Stimulated activated memory B cell treated with anti-CD40 and anti-IgM and Interleukin-4, amounts not matched to agents 10 μg/mL and 1 μg/mL and 100 μg/mL, for 72 hours (primary cell): ENCODE results near the gene NELFCD.
A peak's percentile ranks its signal among the peaks of the same experiment; 100 is the strongest.
"Not testable (repeated sequence)": the region's sequence is repeated elsewhere in the genome, so short reads cannot be mapped to it uniquely, and the experiment has no call there.

Experiments
- ATAC-seq: fragments of 150-1000 bp; cut with Tn5 transposase; 2 replicates; pipeline ENCODE4 v1.10.0; 2021
- H3K27ac Mint-ChIP-seq: one replicate; pipeline ENCODE4 v1.8.0; 2022; ENCODE audit warnings: mild to moderate bottlenecking, mixed read lengths
- H3K27me3 Mint-ChIP-seq: one replicate; pipeline ENCODE4 v1.8.0; 2022; ENCODE audit warnings: mixed read lengths
- H3K36me3 Mint-ChIP-seq: one replicate; pipeline ENCODE4 v1.8.0; 2022; ENCODE audit warnings: mixed read lengths
- H3K4me1 Mint-ChIP-seq: one replicate; pipeline ENCODE4 v1.8.0; 2022; ENCODE audit warnings: mixed read lengths
- H3K4me3 Mint-ChIP-seq: one replicate; pipeline ENCODE4 v1.8.0; 2022; ENCODE audit warnings: mild to moderate bottlenecking, moderate library complexity, mixed read lengths
- H3K9me3 Mint-ChIP-seq: one replicate; pipeline ENCODE4 v1.8.0; 2022; ENCODE audit warnings: mixed read lengths

The NELFCD gene, protein sequence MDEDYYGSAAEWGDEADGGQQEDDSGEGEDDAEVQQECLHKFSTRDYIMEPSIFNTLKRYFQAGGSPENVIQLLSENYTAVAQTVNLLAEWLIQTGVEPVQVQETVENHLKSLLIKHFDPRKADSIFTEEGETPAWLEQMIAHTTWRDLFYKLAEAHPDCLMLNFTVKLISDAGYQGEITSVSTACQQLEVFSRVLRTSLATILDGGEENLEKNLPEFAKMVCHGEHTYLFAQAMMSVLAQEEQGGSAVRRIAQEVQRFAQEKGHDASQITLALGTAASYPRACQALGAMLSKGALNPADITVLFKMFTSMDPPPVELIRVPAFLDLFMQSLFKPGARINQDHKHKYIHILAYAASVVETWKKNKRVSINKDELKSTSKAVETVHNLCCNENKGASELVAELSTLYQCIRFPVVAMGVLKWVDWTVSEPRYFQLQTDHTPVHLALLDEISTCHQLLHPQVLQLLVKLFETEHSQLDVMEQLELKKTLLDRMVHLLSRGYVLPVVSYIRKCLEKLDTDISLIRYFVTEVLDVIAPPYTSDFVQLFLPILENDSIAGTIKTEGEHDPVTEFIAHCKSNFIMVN

DNA sequence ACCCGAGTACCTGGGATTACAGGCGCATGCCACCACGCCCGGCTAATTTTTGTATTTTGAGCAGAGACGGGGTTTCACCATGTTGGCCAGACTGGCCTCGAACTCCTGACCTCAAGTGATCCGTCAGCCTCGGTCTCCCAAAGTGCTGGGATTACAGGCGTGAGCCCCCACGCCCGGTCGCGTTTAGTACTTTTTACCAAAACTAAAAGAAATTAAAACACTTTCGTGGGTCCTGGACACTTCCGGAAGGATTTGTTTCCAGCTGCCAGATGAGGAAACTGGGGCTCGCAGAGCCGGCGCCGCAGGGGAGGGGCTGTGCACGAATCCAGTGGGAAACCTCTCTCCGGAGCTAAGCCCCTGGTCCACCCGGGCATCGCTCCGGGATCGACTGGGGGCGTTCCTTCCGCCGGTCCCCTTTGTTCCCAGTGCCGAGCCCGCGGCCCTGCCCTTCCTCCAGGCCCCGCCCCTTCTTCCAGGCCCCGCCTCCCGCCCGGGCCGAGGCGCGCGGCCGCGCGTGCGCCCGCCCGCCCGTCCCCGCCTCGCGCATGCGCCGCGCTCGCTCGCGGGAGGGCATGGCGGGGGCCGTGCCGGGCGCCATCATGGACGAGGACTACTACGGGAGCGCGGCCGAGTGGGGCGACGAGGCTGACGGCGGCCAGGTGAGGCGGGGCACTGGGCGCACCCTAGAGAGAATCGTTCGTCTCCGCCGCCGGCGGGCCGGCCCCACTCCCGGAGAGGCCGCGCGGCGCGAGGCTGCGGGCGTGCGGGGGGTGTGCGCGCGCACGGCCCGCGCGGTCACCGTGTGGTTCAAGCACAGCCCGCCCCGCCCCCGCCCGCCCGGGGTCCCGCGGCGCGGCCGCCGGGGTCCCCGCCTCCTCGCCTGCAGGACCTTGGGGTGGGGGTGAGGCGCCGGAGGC lies at the start of gene NELFCD:
Gene NELFCD, plus strand, starts transcription at position 546 of the 917 bp plus-strand sequence. Its CDS starts 54 bp downstream, at position 600.
- peak; percentile 91 for ATAC-seq
- H3K27ac Mint-ChIP-seq: peak within 1 kb of the TSS; percentile 81
- peaks cover 17% of the 10 kb centered on the region for H3K36me3 Mint-ChIP-seq
- no peaks in the 10 kb centered on the region for H3K27me3 Mint-ChIP-seq
- peak within 1 kb of the TSS; percentile 86 for H3K4me3 Mint-ChIP-seq
- H3K4me1 Mint-ChIP-seq: peaks cover 50% of the 10 kb centered on the region
- peaks cover 6% of the 10 kb centered on the region for H3K9me3 Mint-ChIP-seq

DNA sequence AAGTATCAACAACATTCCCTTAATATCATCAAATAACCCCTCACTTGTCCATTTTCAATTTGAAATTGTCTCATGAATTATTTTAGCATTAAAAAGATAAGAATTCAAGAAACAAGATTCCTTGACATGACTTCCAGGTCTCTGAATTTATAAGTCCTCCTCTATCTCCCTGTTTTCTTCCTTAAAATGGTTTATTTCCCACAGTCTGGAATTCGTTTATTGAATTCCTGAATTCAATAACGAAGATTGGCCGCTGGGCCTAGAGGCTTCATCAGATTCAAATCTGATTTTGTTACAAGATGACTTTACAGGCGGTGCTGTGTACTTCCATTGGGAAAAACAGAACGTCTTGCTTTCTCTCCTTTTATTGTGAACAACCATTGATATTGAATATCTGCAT lies 48.9 kb upstream of the NELFCD start:
- H3K36me3 Mint-ChIP-seq: no peaks in the 10 kb centered on the region
- H3K9me3 Mint-ChIP-seq: no peaks in the 10 kb centered on the region
- no peak overlapping the region for H3K4me3 Mint-ChIP-seq
- H3K27me3 Mint-ChIP-seq: peaks cover 9% of the 10 kb centered on the region
- H3K4me1 Mint-ChIP-seq: no peaks in the 10 kb centered on the region
- ATAC-seq: no peak
- no peak overlapping the region for H3K27ac Mint-ChIP-seq

DNA sequence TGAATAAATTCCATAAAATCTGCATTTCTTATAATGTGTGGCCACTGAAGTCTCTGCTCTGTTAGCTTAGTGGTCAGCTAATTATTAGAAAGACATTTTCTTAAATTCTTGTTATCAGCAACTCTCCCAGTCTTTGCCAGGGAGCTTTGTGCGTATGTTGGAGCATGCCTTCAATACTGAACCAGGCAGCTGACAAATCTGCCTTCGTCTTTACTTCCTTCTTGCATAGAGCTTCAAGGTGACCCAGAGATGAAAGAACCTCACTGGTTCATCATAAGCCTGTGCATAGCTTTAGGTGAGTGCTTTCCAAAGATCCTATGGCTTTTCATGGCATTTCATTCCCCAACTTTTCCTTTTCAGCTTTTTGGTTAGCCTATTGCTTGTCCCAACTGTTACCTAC lies 43.0 kb upstream of the NELFCD start:
- Mint-ChIP-seq H3K9me3 (no peaks in the 10 kb centered on the region), H3K27ac (peak overlapping the region; percentile 30), H3K36me3 (no peaks in the 10 kb centered on the region), H3K4me1 (peaks cover 15% of the 10 kb centered on the region), H3K27me3 (no peaks in the 10 kb centered on the region), H3K4me3 (no peak overlapping the region)
- no peak for ATAC-seq

DNA sequence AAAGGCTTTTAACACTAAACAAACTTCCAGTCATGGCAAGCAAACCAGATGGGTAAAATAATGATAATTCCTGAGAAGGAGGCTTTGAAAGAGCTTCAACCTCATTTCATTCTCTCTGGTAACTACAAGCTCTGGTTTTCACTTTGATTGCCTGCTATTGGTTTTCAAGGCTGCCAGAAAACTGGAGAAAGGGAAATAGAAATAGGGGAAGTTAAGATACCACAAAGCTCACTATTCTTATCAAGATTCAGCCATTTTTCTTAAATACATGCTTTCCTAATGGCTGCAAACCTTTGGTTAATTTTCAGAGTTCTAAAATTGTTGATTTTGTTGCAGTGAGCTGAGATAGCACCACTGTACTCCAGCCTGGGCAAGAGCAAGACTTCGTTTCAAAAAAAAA lies 42.5 kb upstream of the NELFCD start:
- no peak for ATAC-seq

DNA sequence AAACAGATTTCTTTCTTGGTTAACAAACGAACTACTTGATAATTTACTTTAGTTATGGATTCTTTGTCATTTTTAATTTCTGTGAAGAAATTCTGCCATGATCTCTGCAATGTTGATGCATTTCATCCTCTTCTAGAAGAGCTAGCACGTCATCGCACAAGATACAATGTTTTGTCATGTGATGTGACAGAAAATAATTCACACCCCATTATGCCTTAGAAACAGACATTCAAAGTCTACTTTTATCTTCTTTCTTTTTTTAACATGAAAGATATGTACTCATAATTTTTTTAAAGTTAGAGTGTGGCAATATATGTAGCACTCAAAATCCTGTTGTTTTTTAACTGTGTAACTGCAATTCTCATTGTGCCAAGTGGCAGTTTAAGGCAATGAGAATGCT lies 39.6 kb upstream of the NELFCD start:
- no peak for ATAC-seq
- H3K36me3 Mint-ChIP-seq: no peaks in the 10 kb centered on the region
- H3K4me3 Mint-ChIP-seq: no peak overlapping the region
- H3K4me1 Mint-ChIP-seq: peaks cover 22% of the 10 kb centered on the region
- no peaks in the 10 kb centered on the region for H3K9me3 Mint-ChIP-seq
- H3K27me3 Mint-ChIP-seq: no peaks in the 10 kb centered on the region
- no peak overlapping the region for H3K27ac Mint-ChIP-seq

More for the DNA sequence above, 42.5 kb upstream of the NELFCD start:
- Mint-ChIP-seq H3K36me3 (no peaks in the 10 kb centered on the region), H3K4me3 (no peak overlapping the region), H3K4me1 (peaks cover 15% of the 10 kb centered on the region), H3K27me3 (no peaks in the 10 kb centered on the region), H3K9me3 (no peaks in the 10 kb centered on the region), H3K27ac (peak overlapping the region; percentile 30)

DNA sequence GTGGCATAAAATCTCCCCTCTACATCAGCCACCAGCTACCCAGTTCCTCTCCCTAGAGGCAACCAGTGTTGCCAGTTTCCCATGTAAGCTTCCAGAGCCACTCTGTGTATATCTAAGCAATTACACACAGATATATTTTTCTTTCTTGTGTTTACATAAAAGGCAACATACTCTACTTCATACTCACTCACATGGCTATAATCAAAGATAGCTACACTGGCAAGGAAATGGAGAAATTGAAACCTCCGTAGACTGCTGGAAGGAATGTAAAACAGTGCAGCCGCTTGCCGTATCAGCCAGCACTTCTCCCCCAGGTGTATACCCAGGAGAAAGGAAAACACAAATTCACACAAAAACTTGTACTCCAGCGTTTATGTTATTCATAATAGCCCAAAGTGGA lies 38.5 kb upstream of the NELFCD start:
- ATAC-seq: no peak
- no peaks in the 10 kb centered on the region for H3K27me3 Mint-ChIP-seq
- no peak overlapping the region for H3K4me3 Mint-ChIP-seq
- peaks cover 22% of the 10 kb centered on the region for H3K4me1 Mint-ChIP-seq
- no peaks in the 10 kb centered on the region for H3K36me3 Mint-ChIP-seq
- no peak overlapping the region for H3K27ac Mint-ChIP-seq
- no peaks in the 10 kb centered on the region for H3K9me3 Mint-ChIP-seq

DNA sequence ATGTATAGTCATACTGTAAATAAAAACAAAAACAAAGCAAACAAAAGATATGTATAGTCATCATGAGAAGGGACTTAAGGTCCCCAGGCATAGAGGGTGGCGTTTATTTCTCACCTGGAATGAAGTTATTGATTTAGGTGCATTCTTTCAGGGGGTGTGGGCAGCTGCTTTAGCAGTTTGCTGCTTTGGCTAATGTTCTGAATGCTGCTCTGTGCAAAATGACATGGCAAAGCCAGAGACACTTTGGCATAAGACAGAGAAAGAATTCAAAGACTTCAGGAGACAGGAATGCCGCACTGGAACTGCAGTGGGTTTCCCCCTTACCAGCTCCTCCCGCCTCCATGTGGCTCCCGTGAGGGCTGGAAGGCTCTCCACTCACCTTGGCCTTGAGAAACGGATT lies 36.4 kb upstream of the NELFCD start:
- H3K27ac Mint-ChIP-seq: no peak overlapping the region
- H3K27me3 Mint-ChIP-seq: no peaks in the 10 kb centered on the region
- no peaks in the 10 kb centered on the region for H3K9me3 Mint-ChIP-seq
- no peaks in the 10 kb centered on the region for H3K36me3 Mint-ChIP-seq
- no peak for ATAC-seq
- H3K4me3 Mint-ChIP-seq: no peak overlapping the region
- peaks cover 7% of the 10 kb centered on the region for H3K4me1 Mint-ChIP-seq

DNA sequence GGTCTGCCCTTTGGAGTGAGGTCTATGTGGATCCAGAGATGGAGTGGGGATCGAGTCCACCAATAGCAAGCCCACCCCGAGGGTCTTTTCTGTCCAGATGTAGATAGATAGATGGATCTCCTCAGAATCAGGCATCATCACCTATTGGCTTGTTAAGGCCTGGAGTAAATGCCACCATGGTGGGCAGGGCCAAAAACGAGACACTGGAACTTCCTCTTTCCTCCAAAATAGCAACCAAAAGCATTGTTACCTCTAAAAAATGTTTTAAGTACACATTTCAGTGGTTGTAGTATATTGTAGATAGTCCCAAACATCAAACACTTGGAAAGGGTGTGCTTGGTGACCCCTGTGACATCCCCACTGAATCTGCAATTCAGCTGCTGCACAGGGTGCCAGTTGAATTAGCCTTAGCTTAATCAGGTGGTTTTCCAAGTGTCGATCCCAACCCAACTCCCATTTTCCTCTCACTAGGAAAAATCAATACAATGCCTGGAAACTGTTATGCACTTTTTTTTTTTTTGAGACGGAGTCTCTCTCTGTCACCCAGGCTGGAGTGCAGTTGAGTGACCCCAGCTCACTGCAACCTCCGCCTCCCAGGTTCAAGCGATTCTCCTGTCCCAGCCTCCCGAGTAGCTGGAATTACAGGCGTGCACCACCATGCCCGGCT lies 35.0 kb upstream of the NELFCD start:
- H3K36me3 Mint-ChIP-seq: no peaks in the 10 kb centered on the region
- ATAC-seq: peak; percentile 48
- no peaks in the 10 kb centered on the region for H3K9me3 Mint-ChIP-seq
- H3K4me3 Mint-ChIP-seq: no peak overlapping the region
- H3K27ac Mint-ChIP-seq: no peak overlapping the region
- peaks cover 7% of the 10 kb centered on the region for H3K4me1 Mint-ChIP-seq
- H3K27me3 Mint-ChIP-seq: no peaks in the 10 kb centered on the region

DNA sequence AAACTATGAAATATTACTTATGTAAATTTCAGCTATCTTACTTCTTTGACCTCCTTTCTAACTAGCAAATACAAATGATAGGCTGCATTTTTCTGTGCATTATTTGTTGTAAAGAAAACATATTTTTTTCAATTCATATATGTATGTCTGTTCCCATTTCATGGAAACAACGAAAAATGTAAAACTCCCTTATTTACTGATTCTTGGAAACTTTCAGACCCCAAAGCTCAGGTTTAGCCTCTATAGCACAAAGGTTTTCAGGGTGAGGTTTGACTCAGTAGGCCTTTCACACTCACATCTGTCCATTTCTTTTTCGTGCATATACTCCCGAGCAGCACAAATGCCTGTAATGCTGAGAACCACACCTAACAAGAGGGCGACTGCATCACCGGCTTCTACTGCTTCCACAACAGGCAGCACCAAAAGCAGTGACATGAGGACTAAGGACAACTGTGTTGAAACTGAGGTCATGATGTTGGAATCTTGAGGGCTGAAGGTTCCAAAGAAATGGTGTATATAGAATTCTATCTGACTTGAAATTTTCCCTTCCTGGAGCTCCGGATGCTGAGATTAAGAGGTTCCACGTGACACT lies 33.2 kb upstream of the NELFCD start:
- not testable (repeated sequence) for ATAC-seq, H3K27me3 Mint-ChIP-seq, H3K4me3 Mint-ChIP-seq, H3K4me1 Mint-ChIP-seq, H3K9me3 Mint-ChIP-seq, H3K27ac Mint-ChIP-seq, H3K36me3 Mint-ChIP-seq

DNA sequence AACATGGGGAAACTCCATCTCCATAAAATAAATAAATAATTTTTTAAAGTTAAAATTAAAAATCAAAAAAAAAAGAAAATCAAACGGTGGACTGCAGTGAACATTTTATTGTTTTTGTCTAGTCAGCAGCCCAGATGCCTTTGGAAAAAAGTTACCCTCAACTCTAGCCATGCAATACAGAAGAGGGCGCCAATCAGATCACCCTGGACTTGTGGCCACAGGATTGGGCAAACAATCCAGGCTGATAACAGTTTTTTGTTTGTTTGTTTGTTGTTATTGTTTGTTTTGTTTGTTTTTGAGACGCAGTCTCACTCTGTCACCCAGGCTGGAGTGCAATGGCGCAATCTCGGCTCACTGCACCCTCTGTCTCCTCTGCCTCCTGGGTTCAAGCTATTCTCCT lies 30.5 kb upstream of the NELFCD start:
- no peaks in the 10 kb centered on the region for H3K27me3 Mint-ChIP-seq
- H3K27ac Mint-ChIP-seq: no peak overlapping the region
- no peaks in the 10 kb centered on the region for H3K9me3 Mint-ChIP-seq
- ATAC-seq: no peak
- H3K4me3 Mint-ChIP-seq: no peak overlapping the region
- no peaks in the 10 kb centered on the region for H3K36me3 Mint-ChIP-seq
- peaks cover 7% of the 10 kb centered on the region for H3K4me1 Mint-ChIP-seq

DNA sequence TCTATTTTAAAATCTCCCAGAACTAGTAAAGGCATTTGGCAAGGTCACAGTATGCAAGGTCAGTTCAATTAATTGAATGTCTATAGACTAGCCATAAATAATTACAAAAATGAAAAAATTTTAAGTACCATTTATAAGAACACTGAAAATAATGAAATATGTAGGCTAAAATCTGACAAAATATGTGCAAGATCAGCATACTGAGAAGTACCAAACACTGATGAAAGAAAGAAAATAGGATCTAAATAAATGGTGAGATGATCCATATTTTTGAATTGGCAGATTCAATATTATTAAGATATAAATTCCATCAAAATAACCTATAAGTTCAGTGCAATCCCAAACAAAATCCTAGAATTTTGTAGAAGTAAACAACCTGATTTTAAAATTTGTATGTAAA lies 28.0 kb upstream of the NELFCD start:
- Mint-ChIP-seq H3K36me3 (no peaks in the 10 kb centered on the region), H3K4me3 (no peak overlapping the region), H3K27ac (no peak overlapping the region), H3K9me3 (no peaks in the 10 kb centered on the region), H3K27me3 (no peaks in the 10 kb centered on the region), H3K4me1 (no peaks in the 10 kb centered on the region)
- no peak for ATAC-seq

DNA sequence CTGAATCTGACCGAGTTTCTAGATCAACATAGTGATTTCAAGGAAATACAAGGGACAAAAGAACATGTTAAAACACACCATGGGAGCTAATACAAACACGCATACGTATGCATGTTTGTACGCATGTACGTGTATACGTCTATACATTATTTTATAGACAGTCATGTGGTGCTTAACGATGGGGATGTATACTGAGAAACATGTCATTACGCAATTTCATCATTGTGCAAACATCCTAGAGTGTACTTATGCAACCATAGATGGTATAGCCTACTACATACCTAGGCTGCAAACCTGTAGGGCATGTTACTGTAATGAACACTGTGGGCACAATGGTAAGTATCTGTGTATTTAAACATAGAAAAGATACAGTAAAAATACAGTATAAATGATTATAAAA lies 25.0 kb upstream of the NELFCD start:
- no peaks in the 10 kb centered on the region for H3K36me3 Mint-ChIP-seq
- H3K27me3 Mint-ChIP-seq: no peaks in the 10 kb centered on the region
- H3K9me3 Mint-ChIP-seq: no peaks in the 10 kb centered on the region
- H3K4me3 Mint-ChIP-seq: no peak overlapping the region
- no peak overlapping the region for H3K27ac Mint-ChIP-seq
- no peak for ATAC-seq
- H3K4me1 Mint-ChIP-seq: no peaks in the 10 kb centered on the region

DNA sequence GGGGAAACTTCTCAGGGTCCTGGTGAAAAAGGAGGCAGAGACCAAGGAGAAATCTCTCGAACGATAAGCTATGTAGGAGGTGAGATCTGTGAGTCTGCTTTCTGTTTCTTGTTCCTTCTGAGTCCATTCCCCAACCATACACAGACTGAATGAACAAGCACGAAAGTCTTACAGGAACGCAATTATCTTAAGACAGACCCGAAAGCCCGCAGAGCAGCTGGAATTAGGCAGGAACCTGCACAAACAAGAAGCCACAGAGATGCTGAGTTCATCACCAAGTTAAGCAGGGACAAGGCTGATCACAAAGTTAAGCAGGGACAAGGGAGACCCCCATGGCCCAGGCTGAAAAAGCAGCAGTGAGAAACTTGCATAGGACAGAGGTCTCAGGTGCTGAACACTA lies 21.4 kb upstream of the NELFCD start:
- H3K36me3 Mint-ChIP-seq: no peaks in the 10 kb centered on the region
- ATAC-seq: no peak
- no peak overlapping the region for H3K27ac Mint-ChIP-seq
- no peaks in the 10 kb centered on the region for H3K27me3 Mint-ChIP-seq
- no peaks in the 10 kb centered on the region for H3K4me1 Mint-ChIP-seq
- H3K9me3 Mint-ChIP-seq: peaks cover 8% of the 10 kb centered on the region
- no peak overlapping the region for H3K4me3 Mint-ChIP-seq

DNA sequence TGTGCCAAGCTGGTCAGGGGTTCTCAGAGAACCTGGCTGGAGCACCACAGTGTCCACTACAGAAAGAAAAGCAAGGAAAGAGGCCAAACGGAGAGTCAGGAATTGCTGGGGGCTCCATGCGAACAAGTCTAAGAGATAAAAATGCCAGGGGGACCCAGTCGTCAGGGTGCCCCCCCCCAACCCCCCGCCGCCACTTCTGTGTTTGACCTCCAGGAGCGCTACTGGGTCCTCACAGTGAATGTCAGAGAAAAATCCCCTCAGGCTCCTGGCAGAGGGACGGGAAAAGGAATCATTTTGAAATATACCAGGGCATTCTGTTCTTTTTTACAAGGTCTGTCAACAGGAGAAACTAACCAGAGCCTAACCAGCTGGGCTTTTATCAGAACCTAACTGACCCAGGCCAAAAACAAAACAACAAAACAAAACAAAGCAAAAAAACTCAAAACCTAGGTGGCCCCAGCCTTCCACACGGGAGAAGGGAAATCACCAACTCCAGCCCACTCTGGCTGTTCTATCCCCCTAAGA lies 17.9 kb upstream of the NELFCD start:
- Mint-ChIP-seq H3K27me3 (no peaks in the 10 kb centered on the region), H3K27ac (no peak overlapping the region), H3K4me3 (no peak overlapping the region), H3K36me3 (no peaks in the 10 kb centered on the region), H3K4me1 (no peaks in the 10 kb centered on the region), H3K9me3 (peaks cover 8% of the 10 kb centered on the region)
- ATAC-seq: no peak
